Fibroblast of lung (primary cell): ENCODE measurements around the gene TOP1. TPM values are rescaled to one million over a fixed set of nuclear protein-coding genes. Genes with fewer than 3 reads are reported as not detected.

ENCODE experiments used
- DNase-seq, 2 donors: peaks; one replicate each; pipeline versions ENCODE4 v3.0.0 to v3.0.0-alpha.2; 2010; ENCODE audit warnings: low read depth in 2 of 2
- H2AFZ ChIP-seq: 2 replicates; pipeline ENCODE4 v1.5.1; 2012; ENCODE audit warnings: low read length, control low read depth, inconsistent platforms
- H3K27ac ChIP-seq: 2 replicates; pipeline ENCODE4 v1.5.1; 2011; ENCODE audit warnings: low read length, control low read depth; ENCODE audit not compliant: insufficient read depth
- H3K27me3 ChIP-seq: 2 replicates; pipeline ENCODE4 v1.5.1; 2011; ENCODE audit warnings: mild to moderate bottlenecking, low read length; ENCODE audit not compliant: control insufficient read depth, insufficient read depth
- H3K36me3 ChIP-seq: 2 replicates; pipeline ENCODE4 v1.5.1; 2011; ENCODE audit warnings: low read length; ENCODE audit not compliant: control insufficient read depth, insufficient read depth
- H3K4me1 ChIP-seq: 2 replicates; pipeline ENCODE4 v1.5.1; 2011; ENCODE audit warnings: low read length; ENCODE audit not compliant: control insufficient read depth, insufficient read depth; ENCODE audit errors: extremely low read depth
- H3K4me2 ChIP-seq: 2 replicates; pipeline ENCODE4 v1.5.1; 2011; ENCODE audit warnings: low read length, control low read depth; ENCODE audit not compliant: insufficient read depth; ENCODE audit errors: extremely low read depth
- H3K4me3 ChIP-seq, 4 experiments: fragments of 200-600 bp in 1 of 4; sonication (generic) in 1 of 4; replicated peaks in 1 of 4; 2 replicates each; pipeline ENCODE4 v1.5.1; 2011 to 2016; ENCODE audit warnings: low read length in 4 of 4, low read depth in 3 of 4, mild to moderate bottlenecking in 3 of 4, control low read depth in 2 of 4, inconsistent platforms in 1 of 4, mixed read lengths in 1 of 4; ENCODE audit not compliant: insufficient read depth in 1 of 4; ENCODE audit errors: control extremely low read depth in 1 of 4
- H3K79me2 ChIP-seq: 2 replicates; pipeline ENCODE4 v1.5.1; 2012; ENCODE audit warnings: mild to moderate bottlenecking, low read length, inconsistent platforms; ENCODE audit not compliant: control insufficient read depth, insufficient read depth
- H3K9ac ChIP-seq: 2 replicates; pipeline ENCODE4 v1.5.1; 2011; ENCODE audit warnings: mild to moderate bottlenecking, low read length, control low read depth; ENCODE audit not compliant: insufficient read depth
- H3K9me3 ChIP-seq: 2 replicates; pipeline ENCODE4 v1.5.1; 2012; ENCODE audit warnings: low read depth, low read length; ENCODE audit not compliant: control insufficient read depth, insufficient read depth
- H4K20me1 ChIP-seq: 2 replicates; pipeline ENCODE4 v1.5.1; 2011; ENCODE audit warnings: low read length; ENCODE audit not compliant: control insufficient read depth, insufficient read depth; ENCODE audit errors: extremely low read depth
- CTCF ChIP-seq, 2 donors: IDR thresholded peaks in 1 of 2; conservative IDR thresholded peaks in 1 of 2; 1 replicate in 1 of 2; 2 replicates in 1 of 2; pipeline ENCODE4 v1.5.1; 2011 to 2012; ENCODE audit warnings: low read length in 2 of 2, control low read depth in 1 of 2, inconsistent platforms in 1 of 2, low read depth in 1 of 2, mild to moderate bottlenecking in 1 of 2
- EZH2 ChIP-seq: IDR thresholded peaks from 2 replicates; pipeline ENCODE4 v1.5.1; 2012; ENCODE audit warnings: low read length, control low read depth, mild to moderate bottlenecking; ENCODE audit errors: missing control alignments
- polyA plus RNA-seq, 2 donors: library from polyadenylated mRNA; depleted of rRNA in 1 of 2; stranded (reverse) in 1 of 2; unstranded in 1 of 2; fragments of >200 nt; gene quantifications; 2 replicates each; pipeline ENCODE4 v1.2.1, GENCODE V29; 2011 to 2012; ENCODE audit warnings: missing spikeins in 1 of 2
- total RNA-seq: library from RNA; depleted of rRNA; stranded (reverse); fragments of >200 nt; gene quantifications from 2 replicates; pipeline ENCODE4 v1.2.1, GENCODE V29; 2014

Gene TOP1
- total and polyA plus RNA-seq, 2 donors (not counting 1 experiment from before 2014, with no cell fraction given): 18.4 to 35.3 TPM

- no peak overlapping the region for H2AFZ ChIP-seq
- H3K9me3 ChIP-seq: no peaks in the 10 kb centered on the region
- no peaks in the 10 kb centered on the region for H3K27me3 ChIP-seq
- peaks cover 95% of the 10 kb centered on the region for H3K79me2 ChIP-seq
- no peak overlapping the region for H3K27ac ChIP-seq
- no peaks in the 10 kb centered on the region for H3K36me3 ChIP-seq
- TF ChIP-seq CTCF (conservative IDR thresholded peaks at IDR 0.05 in 1 of 2, IDR thresholded peaks at IDR 0.05 in 1 of 2; ENCODE audit: low read depth in 1 of 2, low read length in 2 of 2) (no peak), EZH2 (no peak)
- peak overlapping the region; percentile 16 for H3K4me2 ChIP-seq
- no peak overlapping the region for H3K9ac ChIP-seq
- no peak overlapping the region for H3K4me3 ChIP-seq
- peaks cover 15% of the 10 kb centered on the region for H3K4me1 ChIP-seq
- DNase-seq: peak in 1 of 2 donors; percentile 55
- no peaks in the 10 kb centered on the region for H4K20me1 ChIP-seq
Measured at GRCh38 chr20:41055679-41056078, 27.1 kb downstream of the TOP1 start.

GRCh38 chr20:41057999-41058673, 29.5 kb downstream of the TOP1 start:
- no peaks in the 10 kb centered on the region for H3K9me3 ChIP-seq
- H3K27ac ChIP-seq: peak overlapping the region; percentile 4
- peaks cover 13% of the 10 kb centered on the region for H3K4me1 ChIP-seq
- H4K20me1 ChIP-seq: no peaks in the 10 kb centered on the region
- no peak overlapping the region for H3K4me2 ChIP-seq
- no peaks in the 10 kb centered on the region for H3K27me3 ChIP-seq
- H3K4me3 ChIP-seq: no peak overlapping the region
- H3K79me2 ChIP-seq: peaks cover 92% of the 10 kb centered on the region
- peak; percentile 58 to 90 for DNase-seq
- peaks cover 4% of the 10 kb centered on the region for H3K36me3 ChIP-seq
- TF ChIP-seq EZH2 (no peak), CTCF (conservative IDR thresholded peaks at IDR 0.05 in 1 of 2, IDR thresholded peaks at IDR 0.05 in 1 of 2; ENCODE audit: low read depth in 1 of 2, low read length in 2 of 2) (no peak)
- no peak overlapping the region for H3K9ac ChIP-seq
- no peak overlapping the region for H2AFZ ChIP-seq

GRCh38 chr20:41058674-41059635, 30.3 kb downstream of the TOP1 start:
- Histone ChIP-seq H4K20me1 (no peaks in the 10 kb centered on the region), H3K27me3 (no peaks in the 10 kb centered on the region), H2AFZ (no peak overlapping the region), H3K4me1 (peaks cover 13% of the 10 kb centered on the region), H3K36me3 (peaks cover 4% of the 10 kb centered on the region), H3K9ac (no peak overlapping the region), H3K9me3 (no peaks in the 10 kb centered on the region), H3K79me2 (peaks cover 91% of the 10 kb centered on the region), H3K4me2 (no peak overlapping the region), H3K27ac (peak overlapping the region; percentile 4), H3K4me3 (no peak overlapping the region)
- no peak for DNase-seq
- no peak for TF ChIP-seq EZH2
- TF ChIP-seq CTCF (conservative IDR thresholded peaks at IDR 0.05 in 1 of 2, IDR thresholded peaks at IDR 0.05 in 1 of 2; ENCODE audit: low read depth in 1 of 2, low read length in 2 of 2): no peak
